VCaP (cell line): ENCODE measurements around the gene VEPH1.

Experiments used
- H3K27ac ChIP-seq: fragments of 450-650 bp; 2 replicates; pipeline ENCODE4 v1.5.1; 2017
- CTCF ChIP-seq: fragments of 450-650 bp; conservative IDR thresholded peaks from 2 replicates; pipeline ENCODE4 v1.5.1; 2017; ENCODE audit warnings: mild to moderate bottlenecking, moderate library complexity

VEPH1 gene

GRCh38 chr3:157405457-157405856 lies 97.8 kb downstream of the VEPH1 start:
- TF ChIP-seq CTCF: no peak

GRCh38 chr3:157404381-157404780 lies 98.8 kb downstream of the VEPH1 start:
- no peak for TF ChIP-seq CTCF

More at GRCh38 chr3:157405457-157405856, 97.8 kb downstream of the VEPH1 start:
- H3K27ac ChIP-seq: no peak overlapping the region

GRCh38 chr3:157398598-157398997 lies 104.6 kb downstream of the VEPH1 start:
- no peak overlapping the region for H3K27ac ChIP-seq
- no peak for TF ChIP-seq CTCF

More at GRCh38 chr3:157404381-157404780, 98.8 kb downstream of the VEPH1 start:
- no peak overlapping the region for H3K27ac ChIP-seq

GRCh38 chr3:157394411-157394810 lies 108.8 kb downstream of the VEPH1 start:
- no peak overlapping the region for H3K27ac ChIP-seq
- no peak for TF ChIP-seq CTCF

- no peak overlapping the region for H3K27ac ChIP-seq
- no peak for TF ChIP-seq CTCF
Observed at GRCh38 chr3:157393113-157393512, 110.1 kb downstream of the VEPH1 start.

GRCh38 chr3:157392104-157392503 lies 111.1 kb downstream of the VEPH1 start:
- H3K27ac ChIP-seq: no peak overlapping the region
- no peak for TF ChIP-seq CTCF

GRCh38 chr3:157390713-157391515 lies 112.3 kb downstream of the VEPH1 start:
- TF ChIP-seq CTCF: no peak

More at GRCh38 chr3:157390713-157391515, 112.3 kb downstream of the VEPH1 start:
- H3K27ac ChIP-seq: no peak overlapping the region
